HepG2 (cell line): ENCODE measurements around the gene INO80B. TPM values are rescaled to one million over a fixed set of nuclear protein-coding genes. Genes with fewer than 3 reads are reported as not detected.

Source experiments
- ARID2 ChIP-seq: sonication (generic); formaldehyde crosslinking; IDR thresholded peaks from 2 replicates; pipeline ENCODE4 v1.8.1; 2022; ENCODE audit warnings: mild to moderate bottlenecking, missing genetic modification reagents, borderline replicate concordance
- BRF2 ChIP-seq: sonication (generic); formaldehyde crosslinking; IDR thresholded peaks from 2 replicates; pipeline ENCODE4 v1.8.1; 2022; ENCODE audit warnings: mild to moderate bottlenecking, missing genetic modification reagents
- CENPT ChIP-seq: sonication (generic); formaldehyde crosslinking; IDR thresholded peaks from 2 replicates; pipeline ENCODE4 v1.8.0; 2022; ENCODE audit warnings: low read depth, mild to moderate bottlenecking, moderate library complexity, missing genetic modification reagents
- GATAD2A ChIP-seq: IDR thresholded peaks from 2 replicates; pipeline ENCODE4 v1.6.1; 2016
- HNRNPUL1 ChIP-seq: fragments of 200-400 bp; formaldehyde crosslinking; IDR thresholded peaks from 2 replicates; pipeline ENCODE4 v1.6.1; 2017; ENCODE audit warnings: low read depth, mild to moderate bottlenecking, low read length, moderate library complexity
- MED1 ChIP-seq: sonication (generic); formaldehyde crosslinking; IDR thresholded peaks from 2 replicates; pipeline ENCODE4 v1.4.0; 2020; ENCODE audit warnings: missing genetic modification reagents
- NR2F6 ChIP-seq, 2 experiments: IDR thresholded peaks; 2 replicates each; pipeline ENCODE4 v1.6.1; 2016; ENCODE audit warnings: antibody characterized with exemption in 1 of 2, mild to moderate bottlenecking in 1 of 2
- ONECUT2 ChIP-seq: sonication (generic); formaldehyde crosslinking; IDR thresholded peaks from 2 replicates; pipeline ENCODE4 v1.4.0; 2020; ENCODE audit warnings: missing genetic modification reagents
- RXRA ChIP-seq: sonication (generic); formaldehyde crosslinking; IDR thresholded peaks from 2 replicates; pipeline ENCODE4 v1.5.1; 2020; ENCODE audit warnings: missing genetic modification reagents
- SMAD1 ChIP-seq: sonication (generic); formaldehyde crosslinking; IDR thresholded peaks from 2 replicates; pipeline ENCODE4 v1.4.0; 2020; ENCODE audit warnings: missing genetic modification reagents, low read depth, mild to moderate bottlenecking, borderline replicate concordance
- TFE3 ChIP-seq: IDR thresholded peaks from 2 replicates; pipeline ENCODE4 v1.6.1; 2016
- UBTF ChIP-seq: sonication (generic); formaldehyde crosslinking; IDR thresholded peaks from 2 replicates; pipeline ENCODE4 v1.4.0; 2020; ENCODE audit warnings: mild to moderate bottlenecking, missing genetic modification reagents
- ZBTB46 ChIP-seq: sonication (generic); formaldehyde crosslinking; IDR thresholded peaks from 2 replicates; pipeline ENCODE4 v1.4.0; 2020; ENCODE audit warnings: mild to moderate bottlenecking, missing genetic modification reagents, borderline replicate concordance
- ZMYM2 ChIP-seq: sonication (generic); formaldehyde crosslinking; IDR thresholded peaks from 2 replicates; pipeline ENCODE4 v1.8.0; 2022; ENCODE audit warnings: mild to moderate bottlenecking, missing genetic modification reagents
- ZNF264 ChIP-seq: sonication (generic); formaldehyde crosslinking; IDR thresholded peaks from 2 replicates; pipeline ENCODE4 v1.4.0; 2020; ENCODE audit warnings: missing genetic modification reagents
- ZNF335 ChIP-seq: sonication (generic); formaldehyde crosslinking; IDR thresholded peaks from 2 replicates; pipeline ENCODE4 v1.4.0; 2020; ENCODE audit warnings: missing genetic modification reagents
- ZNF503 ChIP-seq: sonication (generic); formaldehyde crosslinking; IDR thresholded peaks from 2 replicates; pipeline ENCODE4 v1.4.0; 2020; ENCODE audit warnings: missing genetic modification reagents
- ZNF563 ChIP-seq: sonication (generic); formaldehyde crosslinking; IDR thresholded peaks from 2 replicates; pipeline ENCODE4 v1.8.0; 2022; ENCODE audit warnings: mild to moderate bottlenecking, moderate library complexity, missing genetic modification reagents
- ZNF619 ChIP-seq: sonication (generic); formaldehyde crosslinking; IDR thresholded peaks from 2 replicates; pipeline ENCODE4 v1.4.0; 2020; ENCODE audit warnings: mild to moderate bottlenecking, missing genetic modification reagents
- ZNF652 ChIP-seq: IDR thresholded peaks from 2 replicates; pipeline ENCODE4 v1.6.1; 2016; ENCODE audit warnings: low read depth, borderline replicate concordance
- ZNF672 ChIP-seq: sonication (generic); formaldehyde crosslinking; IDR thresholded peaks from 2 replicates; pipeline ENCODE4 v1.8.1; 2022; ENCODE audit warnings: missing genetic modification reagents
- polyA plus RNA-seq, 8 experiments: library from polyadenylated mRNA; depleted of rRNA in 3 of 8; stranded (reverse) in 7 of 8; unstranded in 1 of 8; fragments of >200 nt; fragmentation: Illumina TruSeq in 4 of 8; extraction: Trizol in 4 of 8; gene quantifications; 2 replicates each; pipeline versions ENCODE4 v1.2.1 to v1.2.3, GENCODE V29; 2011 to 2016; ENCODE audit warnings: low read depth in 4 of 8, missing spikeins in 1 of 8, mixed read lengths in 1 of 8; ENCODE audit not compliant: insufficient read depth in 1 of 8
- total RNA-seq, 5 experiments: library from RNA; depleted of rRNA; stranded (reverse); fragments of >200 nt; fragmentation: Illumina TruSeq; extraction: Trizol; gene quantifications; 2 replicates each; pipeline ENCODE4 v1.2.3, GENCODE V29; 2016; ENCODE audit warnings: low read depth in 1 of 5

INO80B gene
- total and polyA plus RNA-seq, 2 of the 13 experiments (the other 11 are each of a cell fraction or from before 2014, with no cell fraction given), result 6.2 to 14.5 TPM

- TF ChIP-seq UBTF (CRISPR knock-in tag), result 0 out of 2 replicates have a peak, but pooled peaks have one; percentile 40
- TF ChIP-seq ZNF264, result 0 out of 2 replicates have a peak, but pooled peaks have one; percentile 11
- TF ChIP-seq MED1 (CRISPR knock-in tag), result 0 out of 2 replicates have a peak, but pooled peaks have one; percentile 29
- TF ChIP-seq ZNF672, result no peak
- no peak for TF ChIP-seq CENPT (CRISPR knock-in tag)
- TF ChIP-seq GATAD2A (CRISPR knock-in tag), result peak; percentile 48; the same call in 1 of the 2 replicates
- TF ChIP-seq ZBTB46 (CRISPR knock-in tag), result no peak
- 0 out of 2 replicates have a peak, but pooled peaks have one; percentile 64 for TF ChIP-seq SMAD1 (CRISPR knock-in tag)
- no peak for TF ChIP-seq ZNF652 (CRISPR knock-in tag)
- peak; percentile 61 for TF ChIP-seq ONECUT2 (CRISPR knock-in tag)
- no peak for TF ChIP-seq ARID2 (CRISPR knock-in tag)
- 0 out of 2 replicates have a peak, but pooled peaks have one; percentile 28 for TF ChIP-seq ZNF503 (CRISPR knock-in tag)
- no peak for TF ChIP-seq ZNF335 (CRISPR knock-in tag)
- TF ChIP-seq ZMYM2 (CRISPR knock-in tag), result 0 out of 2 replicates have a peak, but pooled peaks have one; percentile 20
- peak; percentile 22; the same call in 1 of the 2 replicates for TF ChIP-seq ZNF619
- TF ChIP-seq RXRA (CRISPR knock-in tag), result no peak
- TF ChIP-seq ZNF563 (CRISPR knock-in tag), result no peak
- no peak for TF ChIP-seq HNRNPUL1
- no peak for TF ChIP-seq TFE3
- no peak for TF ChIP-seq BRF2
- no peak for TF ChIP-seq NR2F6 (IDR thresholded peaks at IDR 0.05)
- TF ChIP-seq NR2F6 (CRISPR knock-in tag; IDR thresholded peaks at IDR 0.05), result peak; percentile 7; the same call in 1 of the 2 replicates
These were observed 10.2 kb upstream of the INO80B start (continued) for GRCh38 chr2:74444498-74445318.
